SHP77 (cell line): ENCODE measurements around the gene CXorf65.

Source experiments
- DNase-seq, 2 experiments: peaks; one replicate each; lab custom pipeline; 2025; lab: John Stamatoyannopoulos, UW

Gene CXorf65

GRCh38 chrX:71067089-71067488, 39.5 kb downstream of the CXorf65 start:
- DNase-seq = no peak

- DNase-seq = no peak
Measured at GRCh38 chrX:71060127-71060526, 46.4 kb downstream of the CXorf65 start.

- DNase-seq = no peak
Measured at GRCh38 chrX:71057848-71058530, 48.6 kb downstream of the CXorf65 start.

- no peak for DNase-seq
Measured at GRCh38 chrX:71056867-71057266, 49.7 kb downstream of the CXorf65 start.
